HEK293 (cell line): ENCODE measurements around the gene OR6V1.

ENCODE experiments used
- ATF2 ChIP-seq: fragments of 450-650 bp; formaldehyde crosslinking; IDR thresholded peaks from 2 replicates; pipeline ENCODE4 v1.5.1; 2016; ENCODE audit warnings: missing biosample characterization, missing genetic modification characterization, low read depth
- KLF16 ChIP-seq: fragments of 450-650 bp; formaldehyde crosslinking; IDR thresholded peaks from 2 replicates; pipeline ENCODE4 v1.5.1; 2017; ENCODE audit warnings: missing biosample characterization, missing genetic modification characterization
- YY1 ChIP-seq: fragments of 450-650 bp; formaldehyde crosslinking; IDR thresholded peaks from 2 replicates; pipeline ENCODE4 v1.5.1; 2018; ENCODE audit warnings: missing biosample characterization, missing genetic modification characterization
- ZBTB1 ChIP-seq: fragments of 450-650 bp; formaldehyde crosslinking; IDR thresholded peaks from 2 replicates; pipeline ENCODE4 v1.5.1; 2016; ENCODE audit warnings: missing biosample characterization, missing genetic modification characterization
- ZNF274 ChIP-seq, 2 experiments: fragments of 200-500 bp in 1 of 2; fragments of 450-650 bp in 1 of 2; sonication (Bioruptor generic) in 1 of 2; formaldehyde crosslinking in 1 of 2; IDR thresholded peaks; 2 replicates each; pipeline versions ENCODE4 v1.5.1 to v1.6.1; 2014 to 2016; ENCODE audit warnings: borderline replicate concordance in 1 of 2, inconsistent platforms in 1 of 2, low read length in 1 of 2, missing biosample characterization in 1 of 2, missing genetic modification characterization in 1 of 2
- ZNF341 ChIP-seq: fragments of 450-650 bp; formaldehyde crosslinking; IDR thresholded peaks from 2 replicates; pipeline ENCODE4; 2016; ENCODE audit warnings: low read depth, missing biosample characterization, missing genetic modification characterization
- TF ChIP-seq, protein P1 (sequence below): fragments of 450-650 bp; formaldehyde crosslinking; IDR thresholded peaks from 2 replicates; pipeline ENCODE4 v1.5.1; 2016; ENCODE audit warnings: missing biosample characterization, missing genetic modification characterization
- TF ChIP-seq, protein P2 (sequence below): fragments of 450-650 bp; formaldehyde crosslinking; IDR thresholded peaks from 2 replicates; pipeline ENCODE4 v1.5.1; 2016; ENCODE audit warnings: missing biosample characterization, missing genetic modification characterization

GRCh38 chr7:143048827-143049226 is 3.3 kb upstream of the OR6V1 start:
- TF ChIP-seq YY1 (tag by site-specific recombination) (no peak), ZNF341 (tag by site-specific recombination) (no peak), KLF16 (tag by site-specific recombination) (no peak), ZBTB1 (tag by site-specific recombination) (no peak), ZNF274 (IDR thresholded peaks at IDR 0.05; ENCODE audit: low read length) (no peak), ZNF274 (tag by site-specific recombination; IDR thresholded peaks at IDR 0.05; ENCODE audit: borderline replicate concordance) (no peak), ATF2 (tag by site-specific recombination) (no peak)
- TF ChIP-seq, protein P1, sequence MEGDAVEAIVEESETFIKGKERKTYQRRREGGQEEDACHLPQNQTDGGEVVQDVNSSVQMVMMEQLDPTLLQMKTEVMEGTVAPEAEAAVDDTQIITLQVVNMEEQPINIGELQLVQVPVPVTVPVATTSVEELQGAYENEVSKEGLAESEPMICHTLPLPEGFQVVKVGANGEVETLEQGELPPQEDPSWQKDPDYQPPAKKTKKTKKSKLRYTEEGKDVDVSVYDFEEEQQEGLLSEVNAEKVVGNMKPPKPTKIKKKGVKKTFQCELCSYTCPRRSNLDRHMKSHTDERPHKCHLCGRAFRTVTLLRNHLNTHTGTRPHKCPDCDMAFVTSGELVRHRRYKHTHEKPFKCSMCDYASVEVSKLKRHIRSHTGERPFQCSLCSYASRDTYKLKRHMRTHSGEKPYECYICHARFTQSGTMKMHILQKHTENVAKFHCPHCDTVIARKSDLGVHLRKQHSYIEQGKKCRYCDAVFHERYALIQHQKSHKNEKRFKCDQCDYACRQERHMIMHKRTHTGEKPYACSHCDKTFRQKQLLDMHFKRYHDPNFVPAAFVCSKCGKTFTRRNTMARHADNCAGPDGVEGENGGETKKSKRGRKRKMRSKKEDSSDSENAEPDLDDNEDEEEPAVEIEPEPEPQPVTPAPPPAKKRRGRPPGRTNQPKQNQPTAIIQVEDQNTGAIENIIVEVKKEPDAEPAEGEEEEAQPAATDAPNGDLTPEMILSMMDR = no peak
- TF ChIP-seq, protein P2, sequence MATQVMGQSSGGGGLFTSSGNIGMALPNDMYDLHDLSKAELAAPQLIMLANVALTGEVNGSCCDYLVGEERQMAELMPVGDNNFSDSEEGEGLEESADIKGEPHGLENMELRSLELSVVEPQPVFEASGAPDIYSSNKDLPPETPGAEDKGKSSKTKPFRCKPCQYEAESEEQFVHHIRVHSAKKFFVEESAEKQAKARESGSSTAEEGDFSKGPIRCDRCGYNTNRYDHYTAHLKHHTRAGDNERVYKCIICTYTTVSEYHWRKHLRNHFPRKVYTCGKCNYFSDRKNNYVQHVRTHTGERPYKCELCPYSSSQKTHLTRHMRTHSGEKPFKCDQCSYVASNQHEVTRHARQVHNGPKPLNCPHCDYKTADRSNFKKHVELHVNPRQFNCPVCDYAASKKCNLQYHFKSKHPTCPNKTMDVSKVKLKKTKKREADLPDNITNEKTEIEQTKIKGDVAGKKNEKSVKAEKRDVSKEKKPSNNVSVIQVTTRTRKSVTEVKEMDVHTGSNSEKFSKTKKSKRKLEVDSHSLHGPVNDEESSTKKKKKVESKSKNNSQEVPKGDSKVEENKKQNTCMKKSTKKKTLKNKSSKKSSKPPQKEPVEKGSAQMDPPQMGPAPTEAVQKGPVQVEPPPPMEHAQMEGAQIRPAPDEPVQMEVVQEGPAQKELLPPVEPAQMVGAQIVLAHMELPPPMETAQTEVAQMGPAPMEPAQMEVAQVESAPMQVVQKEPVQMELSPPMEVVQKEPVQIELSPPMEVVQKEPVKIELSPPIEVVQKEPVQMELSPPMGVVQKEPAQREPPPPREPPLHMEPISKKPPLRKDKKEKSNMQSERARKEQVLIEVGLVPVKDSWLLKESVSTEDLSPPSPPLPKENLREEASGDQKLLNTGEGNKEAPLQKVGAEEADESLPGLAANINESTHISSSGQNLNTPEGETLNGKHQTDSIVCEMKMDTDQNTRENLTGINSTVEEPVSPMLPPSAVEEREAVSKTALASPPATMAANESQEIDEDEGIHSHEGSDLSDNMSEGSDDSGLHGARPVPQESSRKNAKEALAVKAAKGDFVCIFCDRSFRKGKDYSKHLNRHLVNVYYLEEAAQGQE = no peak
